Right atrium auricular region (tissue), 2 donors: ENCODE results near the gene CEP152. TPM values are rescaled to one million over a fixed set of nuclear protein-coding genes. Genes with fewer than 3 reads are reported as not detected.

Experiments used
- DNase-seq: peaks from one replicate; pipeline ENCODE4 v3.0.0-alpha.2; 2019; ENCODE audit warnings: low spot score
- H3K27ac ChIP-seq, 2 donors: fragments of 200-600 bp; sonication (generic); 1 replicate in 1 of 2; 2 replicates in 1 of 2; pipeline ENCODE4 v1.5.1; 2016 to 2019
- H3K27me3 ChIP-seq, 2 donors: fragments of 200-600 bp; sonication (generic); one replicate each; pipeline versions ENCODE4 v1.5.1 to v1.6.0; 2017 to 2019
- H3K36me3 ChIP-seq: fragments of 200-600 bp; sonication (generic); one replicate; pipeline ENCODE4 v1.5.1; 2016
- H3K4me1 ChIP-seq, 2 donors: fragments of 200-600 bp; sonication (generic); one replicate each; pipeline versions ENCODE4 v1.5.1 to v1.6.0; 2017 to 2019
- H3K4me3 ChIP-seq, 2 donors: fragments of 200-600 bp; sonication (generic); 1 replicate in 1 of 2; 2 replicates in 1 of 2; pipeline ENCODE4 v1.5.1; 2017 to 2019; ENCODE audit warnings: mild to moderate bottlenecking in 1 of 2, moderate library complexity in 1 of 2
- H3K9me3 ChIP-seq, 2 donors: fragments of 200-600 bp; sonication (generic); one replicate each; pipeline ENCODE4 v1.5.1; 2019
- CTCF ChIP-seq, 2 donors: fragments of 200-600 bp; sonication (generic); IDR thresholded peaks; one replicate each; pipeline ENCODE4 v1.5.1; 2019; ENCODE audit warnings: antibody characterized with exemption in 2 of 2
- total RNA-seq, 2 donors: library from RNA; depleted of rRNA; stranded (reverse); fragments of >200 nt; gene quantifications; one replicate each; pipeline ENCODE4 v1.1.0, GENCODE V29; 2016

Gene CEP152
- total RNA-seq, 2 donors from 2014 or later = 1.1 to 1.4 TPM

- no peak overlapping the region for H3K4me3 ChIP-seq
- no peaks in the 10 kb centered on the region for H3K27me3 ChIP-seq
- no peaks in the 10 kb centered on the region for H3K36me3 ChIP-seq
- no peak for DNase-seq
- TF ChIP-seq CTCF (IDR thresholded peaks at IDR 0.05) = no peak
- no peaks in the 10 kb centered on the region for H3K4me1 ChIP-seq
- peak overlapping the region in 1 of 2 donors; percentile 18 for H3K27ac ChIP-seq
- no peaks in the 10 kb centered on the region for H3K9me3 ChIP-seq
These were observed 25.7 kb downstream of the CEP152 start for GRCh38 chr15:48785195-48785594.

- H3K9me3 ChIP-seq = no peaks in the 10 kb centered on the region
- no peaks in the 10 kb centered on the region for H3K36me3 ChIP-seq
- no peaks in the 10 kb centered on the region for H3K27me3 ChIP-seq
- no peaks in the 10 kb centered on the region for H3K4me1 ChIP-seq
- H3K4me3 ChIP-seq = no peak overlapping the region
- TF ChIP-seq CTCF (IDR thresholded peaks at IDR 0.05) = no peak
- no peak for DNase-seq
- H3K27ac ChIP-seq = peak overlapping the region in 1 of 2 donors; percentile 18
These were observed 26.1 kb downstream of the CEP152 start for GRCh38 chr15:48784756-48785155.

GRCh38 chr15:48782911-48783310, 28.0 kb downstream of the CEP152 start:
- no peak for DNase-seq
- Histone ChIP-seq H3K4me3 (no peak overlapping the region), H3K27ac (no peak overlapping the region), H3K4me1 (no peaks in the 10 kb centered on the region), H3K27me3 (no peaks in the 10 kb centered on the region), H3K36me3 (no peaks in the 10 kb centered on the region), H3K9me3 (no peaks in the 10 kb centered on the region)
- TF ChIP-seq CTCF (IDR thresholded peaks at IDR 0.05) = no peak

GRCh38 chr15:48781481-48782081, 29.3 kb downstream of the CEP152 start:
- Histone ChIP-seq H3K4me3 (no peak overlapping the region), H3K9me3 (no peaks in the 10 kb centered on the region), H3K36me3 (no peaks in the 10 kb centered on the region), H3K27me3 (no peaks in the 10 kb centered on the region), H3K27ac (no peak overlapping the region), H3K4me1 (no peaks in the 10 kb centered on the region)
- TF ChIP-seq CTCF (IDR thresholded peaks at IDR 0.05) = no peak
- no peak for DNase-seq

GRCh38 chr15:48781017-48781416, 29.9 kb downstream of the CEP152 start:
- no peak for TF ChIP-seq CTCF (IDR thresholded peaks at IDR 0.05)
- no peak overlapping the region for H3K4me3 ChIP-seq
- no peak overlapping the region for H3K27ac ChIP-seq

GRCh38 chr15:48778331-48778730, 32.5 kb downstream of the CEP152 start:
- H3K27me3 ChIP-seq = no peaks in the 10 kb centered on the region

More at GRCh38 chr15:48781017-48781416, 29.9 kb downstream of the CEP152 start:
- DNase-seq = no peak
- no peaks in the 10 kb centered on the region for H3K36me3 ChIP-seq
- H3K9me3 ChIP-seq = no peaks in the 10 kb centered on the region
- no peaks in the 10 kb centered on the region for H3K27me3 ChIP-seq
- no peaks in the 10 kb centered on the region for H3K4me1 ChIP-seq

More at GRCh38 chr15:48778331-48778730, 32.5 kb downstream of the CEP152 start:
- no peaks in the 10 kb centered on the region for H3K9me3 ChIP-seq
- no peak for DNase-seq
- no peak overlapping the region for H3K4me3 ChIP-seq
- H3K36me3 ChIP-seq = no peaks in the 10 kb centered on the region
- no peaks in the 10 kb centered on the region for H3K4me1 ChIP-seq
- no peak for TF ChIP-seq CTCF (IDR thresholded peaks at IDR 0.05)
- H3K27ac ChIP-seq = peak overlapping the region; percentile 1 to 7
